ENCODE results near the gene SCYGR8. TPM values are rescaled to one million over a fixed set of nuclear protein-coding genes. Genes with fewer than 3 reads are reported as not detected.

SCYGR8 gene
- total RNA-seq, 1 donor from 2014 or later = not detected

GRCh38 chr2:227706859-227707258 lies 38.8 kb upstream of the SCYGR8 start:
- no peak overlapping the region for H3K27ac ChIP-seq
- H3K4me3 ChIP-seq = no peak overlapping the region
- ATAC-seq = no peak
- H3K27me3 ChIP-seq (ENCODE audit: low read depth) = no peaks in the 10 kb centered on the region
- no peak for DNase-seq
- intact Hi-C loops (cut with DNase I) = no loop called here
- TF ChIP-seq, protein P1, sequence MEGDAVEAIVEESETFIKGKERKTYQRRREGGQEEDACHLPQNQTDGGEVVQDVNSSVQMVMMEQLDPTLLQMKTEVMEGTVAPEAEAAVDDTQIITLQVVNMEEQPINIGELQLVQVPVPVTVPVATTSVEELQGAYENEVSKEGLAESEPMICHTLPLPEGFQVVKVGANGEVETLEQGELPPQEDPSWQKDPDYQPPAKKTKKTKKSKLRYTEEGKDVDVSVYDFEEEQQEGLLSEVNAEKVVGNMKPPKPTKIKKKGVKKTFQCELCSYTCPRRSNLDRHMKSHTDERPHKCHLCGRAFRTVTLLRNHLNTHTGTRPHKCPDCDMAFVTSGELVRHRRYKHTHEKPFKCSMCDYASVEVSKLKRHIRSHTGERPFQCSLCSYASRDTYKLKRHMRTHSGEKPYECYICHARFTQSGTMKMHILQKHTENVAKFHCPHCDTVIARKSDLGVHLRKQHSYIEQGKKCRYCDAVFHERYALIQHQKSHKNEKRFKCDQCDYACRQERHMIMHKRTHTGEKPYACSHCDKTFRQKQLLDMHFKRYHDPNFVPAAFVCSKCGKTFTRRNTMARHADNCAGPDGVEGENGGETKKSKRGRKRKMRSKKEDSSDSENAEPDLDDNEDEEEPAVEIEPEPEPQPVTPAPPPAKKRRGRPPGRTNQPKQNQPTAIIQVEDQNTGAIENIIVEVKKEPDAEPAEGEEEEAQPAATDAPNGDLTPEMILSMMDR (IDR thresholded peaks at IDR 0.05) = no peak
- peaks cover 3% of the 10 kb centered on the region for H3K9me3 ChIP-seq
- H3K4me1 ChIP-seq = peaks cover 16% of the 10 kb centered on the region
- no peaks in the 10 kb centered on the region for H3K36me3 ChIP-seq

DNA sequence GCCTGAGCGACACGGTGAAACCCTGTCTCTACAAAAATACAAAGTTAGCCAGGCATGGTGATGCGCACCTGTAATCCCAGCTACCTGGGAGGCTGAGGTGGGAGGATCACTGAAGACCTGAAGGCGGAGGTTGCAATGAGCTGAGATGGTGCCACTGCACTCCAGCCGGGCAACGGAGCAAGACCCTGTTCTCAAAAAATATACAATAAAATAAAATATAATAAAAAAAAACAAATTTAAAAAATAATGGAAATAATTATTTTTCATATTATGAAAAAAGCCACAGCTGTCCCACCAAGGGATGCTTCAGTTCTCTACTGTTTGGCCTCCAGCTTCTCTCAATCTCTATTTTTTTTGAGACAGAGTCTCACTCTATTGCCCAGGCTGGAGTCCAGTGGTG lies 38.3 kb upstream of the SCYGR8 start:
- Histone ChIP-seq H3K36me3 (no peaks in the 10 kb centered on the region), H3K9me3 (no peaks in the 10 kb centered on the region), H3K4me1 (peaks cover 16% of the 10 kb centered on the region), H3K27me3 (ENCODE audit: low read depth) (no peaks in the 10 kb centered on the region), H3K27ac (no peak overlapping the region), H3K4me3 (no peak overlapping the region)
- ATAC-seq (no peak), DNase-seq (no peak)
- intact Hi-C loops (cut with DNase I) = no loop called here
- TF ChIP-seq, protein P1 (IDR thresholded peaks at IDR 0.05) = no peak

DNA sequence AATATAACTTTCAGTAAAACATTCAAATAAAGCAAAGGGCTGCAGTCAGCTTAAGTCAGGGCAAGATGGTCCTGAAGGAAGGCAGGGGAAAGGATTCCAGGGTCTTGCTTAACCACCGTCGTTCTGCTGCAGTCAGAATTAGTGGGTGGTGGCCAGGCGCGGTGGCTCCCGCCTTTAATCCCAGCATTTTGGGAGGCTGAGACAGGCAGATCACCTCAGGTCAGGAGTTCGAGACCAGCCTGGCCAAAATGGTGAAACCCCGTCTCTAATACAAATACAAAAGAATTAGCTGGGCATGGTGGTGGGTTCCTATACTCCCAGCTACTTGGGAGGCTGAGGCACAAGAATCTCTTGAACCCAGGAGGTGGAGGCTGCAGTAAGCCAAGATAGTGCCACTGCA lies 34.7 kb upstream of the SCYGR8 start:
- Histone ChIP-seq H3K27ac (no peak overlapping the region), H3K4me1 (no peaks in the 10 kb centered on the region)

DNA sequence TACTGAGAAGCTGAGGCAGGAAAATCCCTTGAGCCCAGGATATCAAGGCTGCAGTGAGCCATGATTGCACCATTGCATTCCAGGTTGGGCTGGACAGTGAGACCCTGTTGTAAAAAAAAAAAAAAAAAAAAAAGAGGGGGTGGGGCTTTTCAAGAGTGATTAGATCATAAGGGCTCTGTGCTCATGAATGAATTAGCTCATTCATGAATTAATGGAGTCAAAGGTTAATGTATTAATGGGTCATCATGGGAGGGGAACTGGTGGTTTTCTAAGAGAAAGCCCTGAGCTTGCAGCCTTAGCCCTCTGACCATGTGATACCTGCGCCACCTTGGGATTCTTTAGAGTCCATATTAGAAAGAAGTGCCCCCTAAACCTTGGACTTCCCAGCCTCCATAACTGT lies 32.4 kb upstream of the SCYGR8 start:
- intact Hi-C loops (cut with DNase I) = no loop called here
- no peaks in the 10 kb centered on the region for H3K27me3 ChIP-seq (ENCODE audit: low read depth)
- peaks cover 5% of the 10 kb centered on the region for H3K4me1 ChIP-seq
- H3K27ac ChIP-seq = no peak overlapping the region
- no peaks in the 10 kb centered on the region for H3K9me3 ChIP-seq
- TF ChIP-seq, protein P1 (IDR thresholded peaks at IDR 0.05) = no peak
- no peak for ATAC-seq
- no peak for DNase-seq
- no peaks in the 10 kb centered on the region for H3K36me3 ChIP-seq
- H3K4me3 ChIP-seq = no peak overlapping the region

More for the DNA sequence above, 34.7 kb upstream of the SCYGR8 start:
- H3K36me3 ChIP-seq = no peaks in the 10 kb centered on the region
- TF ChIP-seq, protein P1 (IDR thresholded peaks at IDR 0.05) = no peak
- ATAC-seq = no peak
- H3K9me3 ChIP-seq = no peaks in the 10 kb centered on the region
- no peaks in the 10 kb centered on the region for H3K27me3 ChIP-seq (ENCODE audit: low read depth)
- H3K4me3 ChIP-seq = no peak overlapping the region
- no peak for DNase-seq
- intact Hi-C loops (cut with DNase I) = no loop called here

DNA sequence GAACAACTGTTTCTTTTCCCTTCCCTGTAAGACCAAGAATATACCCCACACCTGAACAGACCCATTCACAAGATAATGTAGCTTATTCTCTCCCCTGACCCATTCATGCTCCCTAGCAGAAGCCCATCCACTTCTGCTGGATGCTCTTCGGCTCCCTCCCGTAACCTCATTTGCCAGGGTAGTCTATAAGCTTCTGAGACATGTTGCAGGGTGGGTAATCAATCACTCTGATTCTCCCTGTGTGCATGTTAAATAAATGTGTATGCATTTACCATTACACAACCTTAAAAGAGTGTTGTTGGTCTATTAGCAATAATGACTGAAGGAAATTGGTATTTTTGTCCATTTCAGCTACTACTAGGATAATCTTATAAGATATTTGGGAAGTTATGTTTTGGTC lies 29.2 kb upstream of the SCYGR8 start:
- H3K36me3 ChIP-seq = no peaks in the 10 kb centered on the region
- H3K27me3 ChIP-seq (ENCODE audit: low read depth) = no peaks in the 10 kb centered on the region
- ATAC-seq = no peak
- DNase-seq = no peak
- peak overlapping the region; percentile 64 for H3K4me3 ChIP-seq
- no peak overlapping the region for H3K27ac ChIP-seq
- intact Hi-C loops (cut with DNase I) = no loop called here
- TF ChIP-seq, protein P1 (IDR thresholded peaks at IDR 0.05) = no peak
- H3K9me3 ChIP-seq = no peaks in the 10 kb centered on the region
- peaks cover 5% of the 10 kb centered on the region for H3K4me1 ChIP-seq

All from lower lobe of right lung (tissue), 2 donors.